NCI-H2029 (cell line): ENCODE measurements around the gene ARTN.

Source experiments
- DNase-seq: peaks from one replicate; lab custom pipeline; 2025; lab: John Stamatoyannopoulos, UW

The ARTN gene, protein sequence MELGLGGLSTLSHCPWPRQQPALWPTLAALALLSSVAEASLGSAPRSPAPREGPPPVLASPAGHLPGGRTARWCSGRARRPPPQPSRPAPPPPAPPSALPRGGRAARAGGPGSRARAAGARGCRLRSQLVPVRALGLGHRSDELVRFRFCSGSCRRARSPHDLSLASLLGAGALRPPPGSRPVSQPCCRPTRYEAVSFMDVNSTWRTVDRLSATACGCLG

DNA sequence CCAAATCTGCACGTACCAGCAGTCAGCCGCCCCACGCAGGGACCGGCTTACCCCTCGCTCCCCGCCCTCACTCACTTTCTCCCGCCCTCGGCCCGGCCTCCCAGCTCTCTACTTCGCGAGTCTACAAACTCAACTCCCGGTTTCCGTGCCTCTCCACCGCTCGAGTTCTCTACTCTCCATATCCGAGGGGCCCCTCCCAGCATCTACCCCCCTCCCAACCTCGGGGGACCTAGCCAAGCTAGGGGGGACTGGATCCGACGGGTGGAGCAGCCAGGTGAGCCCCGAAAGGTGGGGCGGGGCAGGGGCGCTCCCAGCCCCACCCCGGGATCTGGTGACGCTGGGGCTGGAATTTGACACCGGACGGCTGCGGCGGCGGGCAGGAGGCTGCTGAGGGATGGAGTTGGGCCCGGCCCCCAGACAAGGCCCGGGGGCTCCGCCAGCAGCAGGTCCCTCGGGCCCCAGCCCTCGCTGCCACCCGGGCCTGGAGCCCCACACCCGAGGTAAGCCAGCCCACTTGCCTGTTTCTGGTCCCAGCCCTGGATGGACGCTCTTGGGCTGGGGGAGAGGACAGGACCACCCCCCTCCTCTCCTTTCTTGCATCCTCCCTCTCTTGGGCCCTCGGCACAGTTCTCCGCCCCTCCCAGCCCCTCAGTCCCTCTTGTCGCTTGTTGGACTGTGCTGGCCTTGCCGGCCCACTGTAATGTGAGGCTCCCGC is at the start of gene ARTN:
Gene ARTN, plus strand, starts transcription at position 416 of the 715 bp plus-strand sequence. CDS start 1,856 bp downstream, outside the sequence.
- DNase-seq, result peak; percentile 48

DNA sequence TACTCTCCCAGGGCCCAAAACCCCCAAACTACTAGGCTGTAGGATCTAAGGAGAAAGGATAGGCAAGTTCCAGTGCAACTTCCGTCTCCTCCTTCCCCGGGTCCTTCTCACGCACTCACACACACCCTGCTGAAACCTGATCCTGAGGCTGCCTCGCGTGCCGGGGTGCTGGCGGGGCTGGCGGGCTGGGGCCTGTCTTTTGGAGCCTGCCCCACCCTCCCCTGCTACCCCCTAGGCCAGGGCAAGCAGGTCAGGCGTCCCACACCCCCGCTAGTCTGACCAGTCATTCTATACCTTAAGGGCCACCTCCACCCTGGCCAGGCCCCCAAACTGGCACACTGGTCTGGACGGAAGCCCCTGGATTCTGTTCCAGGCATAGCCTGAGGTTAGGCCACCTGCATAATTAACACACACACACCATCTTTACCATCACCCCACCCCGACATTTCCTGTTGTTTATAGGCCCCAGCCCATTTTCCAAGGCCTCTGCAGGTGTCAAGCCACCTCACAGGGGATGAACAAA is 48.3 kb upstream of the ARTN start:
- no peak for DNase-seq

DNA sequence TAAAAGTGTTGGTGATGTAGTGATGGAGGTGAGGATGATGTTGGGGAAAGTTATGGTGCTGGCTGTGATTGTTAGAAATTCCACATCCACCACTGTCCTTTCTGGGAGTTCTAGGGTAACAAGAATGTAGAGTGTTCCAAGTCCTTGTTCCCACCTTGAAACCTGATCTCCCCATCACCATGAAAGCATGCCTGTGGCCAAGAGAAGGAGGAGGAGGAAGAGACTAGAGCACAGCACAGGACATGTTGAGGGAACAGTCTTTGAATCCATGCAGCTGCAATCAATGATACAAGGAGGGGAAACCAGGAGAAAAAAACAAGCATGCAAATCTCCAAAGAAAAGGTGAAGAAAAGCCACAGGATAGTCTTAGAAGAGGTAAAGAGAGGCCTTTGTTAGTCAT is 45.9 kb upstream of the ARTN start:
- no peak for DNase-seq

DNA sequence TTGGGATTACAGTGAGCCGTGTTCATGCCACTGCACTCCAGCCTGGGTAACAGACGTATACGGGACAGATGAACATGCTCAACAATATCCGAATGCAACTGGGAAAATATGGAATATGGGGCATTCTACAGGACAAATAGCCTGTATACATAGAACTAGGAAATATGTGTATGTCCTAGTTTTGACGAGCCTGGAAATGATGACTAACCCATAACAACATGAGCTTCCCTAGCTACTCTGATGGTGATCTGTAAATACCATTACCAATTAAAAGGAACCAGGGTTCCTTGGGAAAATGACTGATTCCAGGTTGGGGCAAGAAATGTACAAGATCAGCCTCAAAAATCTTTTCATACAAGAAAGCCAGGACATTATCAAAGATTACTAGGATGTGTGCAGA is 42.8 kb upstream of the ARTN start:
- no peak for DNase-seq

DNA sequence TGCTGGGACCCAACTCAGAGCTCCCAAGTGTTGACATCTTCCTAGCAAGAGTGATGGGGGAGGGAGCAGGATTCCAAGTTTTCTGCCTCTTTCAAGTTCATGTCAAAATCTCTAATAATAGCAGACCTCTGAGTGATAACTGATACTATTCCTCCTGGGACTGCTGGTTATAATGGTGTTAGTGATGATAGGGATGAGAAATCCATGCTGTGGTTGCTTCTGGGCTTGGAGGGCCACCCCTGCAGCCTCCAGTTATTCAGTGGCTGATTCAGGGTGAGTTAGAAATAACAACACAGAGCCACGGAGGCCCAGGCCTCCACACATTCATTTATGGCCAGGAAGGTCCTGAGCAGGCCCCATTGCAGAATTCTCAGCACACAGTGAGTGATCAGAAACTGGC is 40.6 kb upstream of the ARTN start:
- no peak for DNase-seq

DNA sequence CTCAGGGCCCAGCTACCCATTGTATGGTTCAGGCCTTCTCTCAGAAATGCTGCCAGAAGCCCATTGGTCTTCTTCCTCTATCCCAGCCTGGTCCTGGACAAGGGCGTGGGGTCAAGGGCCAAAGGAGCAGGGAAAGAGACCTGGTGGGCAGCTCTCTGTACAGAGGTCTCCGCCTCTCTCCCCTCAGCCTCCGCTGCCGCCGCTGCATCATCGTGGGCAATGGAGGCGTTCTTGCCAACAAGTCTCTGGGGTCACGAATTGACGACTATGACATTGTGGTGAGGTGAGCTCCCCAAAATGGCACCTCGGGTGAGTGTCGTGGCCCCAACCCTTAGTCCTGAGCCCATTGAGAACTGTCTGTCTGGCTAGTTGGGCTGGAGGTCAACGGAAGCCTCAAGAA is 34.6 kb upstream of the ARTN start:
- DNase-seq, result no peak

DNA sequence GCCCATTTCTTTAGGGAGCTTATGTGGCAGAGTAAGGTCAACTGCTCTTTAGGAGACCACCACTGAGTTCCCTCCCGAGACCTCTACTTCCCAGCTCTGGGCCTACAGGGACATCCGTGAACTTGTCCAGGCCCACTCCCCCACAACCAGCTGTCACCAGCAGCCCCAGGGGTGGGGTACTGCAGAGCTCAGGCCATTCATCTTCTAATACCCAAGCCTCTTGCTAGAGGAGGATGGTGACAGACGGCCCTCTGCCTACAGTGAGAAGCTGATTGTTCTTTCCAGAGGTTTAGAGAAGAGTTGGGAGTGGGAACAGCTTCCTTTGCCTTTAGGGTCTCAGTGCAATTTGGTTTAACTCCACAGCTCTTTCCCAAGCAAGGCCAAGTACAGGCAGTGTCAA is 33.2 kb upstream of the ARTN start:
- no peak for DNase-seq

DNA sequence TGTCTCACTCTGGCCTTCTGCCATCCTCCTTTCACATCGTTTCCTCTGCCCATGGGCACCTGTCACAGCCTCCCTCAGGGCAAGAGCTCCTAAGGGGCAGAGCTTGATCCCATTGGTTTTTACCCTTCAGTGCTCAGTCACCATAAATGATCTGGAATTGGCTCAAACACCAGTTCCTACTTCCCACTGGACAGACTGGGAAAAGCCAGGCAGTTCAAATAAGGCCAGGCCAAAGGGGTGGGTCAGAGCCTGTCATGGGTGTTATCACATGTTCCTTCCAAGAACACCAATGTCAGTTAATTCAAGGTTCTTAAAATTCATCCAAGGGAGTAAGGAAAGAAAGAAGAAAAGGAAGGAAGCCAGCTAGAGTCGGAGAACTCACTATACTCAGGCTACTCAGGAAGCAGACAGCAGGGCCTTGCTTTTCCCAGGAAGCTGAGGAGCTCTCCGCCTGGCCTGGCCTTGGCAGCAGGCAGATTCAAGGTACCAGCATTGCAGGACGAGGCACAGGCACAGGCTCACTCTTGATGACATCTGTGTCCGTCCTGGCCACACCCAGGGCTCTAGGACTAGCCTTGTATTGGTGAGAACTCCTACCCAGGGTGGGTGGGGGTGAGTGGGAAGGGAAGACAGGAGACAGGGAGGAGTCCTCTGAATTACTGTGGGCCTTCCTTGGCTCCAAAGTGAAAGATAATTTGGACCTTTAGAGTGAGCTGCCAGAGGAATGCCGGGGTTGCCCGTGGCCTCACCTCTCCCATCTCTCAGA is 32.2 kb upstream of the ARTN start:
- DNase-seq, result peak; percentile 49

DNA sequence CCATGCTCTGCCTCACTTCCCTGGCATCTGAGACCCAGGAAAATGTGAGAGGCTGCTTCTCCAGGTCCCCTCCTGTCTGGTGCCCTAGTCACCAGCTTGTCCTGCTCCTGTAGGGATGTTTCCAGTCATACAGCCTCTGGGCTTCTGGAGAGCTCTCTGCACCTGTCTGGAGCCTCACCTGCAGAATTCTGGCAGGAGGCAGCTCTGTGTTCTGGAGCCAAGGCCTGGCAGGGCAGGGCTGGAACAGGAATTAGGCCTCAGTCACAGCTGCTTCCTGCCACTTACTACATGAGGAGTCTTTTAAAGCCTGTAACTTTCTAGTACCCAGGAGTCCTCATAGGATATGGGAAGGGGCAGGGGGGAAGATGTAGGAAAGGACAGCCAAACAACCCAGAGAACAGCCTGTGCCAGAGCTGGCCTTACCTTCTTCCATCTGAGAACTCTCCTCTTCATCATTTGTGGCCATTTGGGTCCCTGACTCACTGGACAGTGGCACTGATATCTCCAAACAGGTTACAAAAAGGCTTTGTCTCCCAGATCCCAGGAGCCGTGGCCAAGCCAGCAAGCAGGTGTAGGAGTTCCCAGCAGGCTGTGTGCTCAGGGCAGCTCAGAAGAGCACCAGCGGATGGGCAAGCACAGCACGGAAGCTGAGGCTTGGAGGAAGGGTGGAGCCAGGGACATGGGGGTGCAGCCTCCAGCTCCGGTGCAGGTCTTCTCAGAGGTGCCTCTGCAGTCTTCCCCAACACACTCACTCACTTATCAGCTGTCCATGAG is 31.4 kb upstream of the ARTN start:
- peak; percentile 80 for DNase-seq

DNA sequence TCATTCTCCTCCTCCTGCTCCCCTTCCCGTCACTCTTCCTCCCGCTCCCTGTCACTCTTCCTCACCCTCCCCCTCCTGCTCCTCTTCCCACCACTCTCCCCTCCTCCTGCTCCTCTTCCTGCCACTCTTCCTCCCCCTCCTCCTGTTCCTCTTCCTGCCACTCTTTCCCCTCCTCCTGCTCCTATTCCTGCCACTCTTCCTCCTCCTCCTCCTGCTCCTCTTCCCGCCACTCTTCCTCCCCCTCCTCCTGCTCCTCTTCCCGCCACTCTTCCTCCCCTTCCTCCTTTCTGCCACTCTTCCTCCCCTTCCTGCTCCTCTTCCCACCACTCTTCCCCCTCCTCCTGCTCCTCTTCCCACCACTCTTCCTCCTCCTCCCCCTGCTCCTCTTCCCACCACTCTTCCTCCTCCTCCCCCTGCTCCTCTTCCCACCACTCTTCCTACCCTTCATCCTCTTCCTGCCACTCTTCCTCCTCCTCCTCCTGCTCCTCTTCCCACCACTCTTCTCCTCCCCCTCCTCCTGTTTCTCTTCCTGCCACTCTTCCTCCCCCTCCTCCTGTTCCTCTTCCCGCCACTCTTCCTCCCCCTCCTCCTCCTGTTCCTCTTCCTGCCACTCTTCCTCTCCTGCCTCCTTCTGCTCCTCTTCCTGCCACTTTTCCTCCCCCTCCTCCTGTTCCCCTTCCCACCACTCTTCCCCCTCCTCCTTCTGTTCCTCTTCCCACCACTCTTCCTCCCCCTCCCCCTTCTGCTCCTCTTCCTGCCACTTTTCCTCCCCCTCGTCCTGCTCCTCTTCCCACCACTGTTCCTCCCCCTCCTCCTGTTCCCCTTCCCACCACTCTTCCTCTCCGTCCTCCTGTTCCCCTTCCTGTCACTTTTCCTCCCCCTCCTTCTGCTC is 28.7 kb upstream of the ARTN start:
- DNase-seq, result no peak

DNA sequence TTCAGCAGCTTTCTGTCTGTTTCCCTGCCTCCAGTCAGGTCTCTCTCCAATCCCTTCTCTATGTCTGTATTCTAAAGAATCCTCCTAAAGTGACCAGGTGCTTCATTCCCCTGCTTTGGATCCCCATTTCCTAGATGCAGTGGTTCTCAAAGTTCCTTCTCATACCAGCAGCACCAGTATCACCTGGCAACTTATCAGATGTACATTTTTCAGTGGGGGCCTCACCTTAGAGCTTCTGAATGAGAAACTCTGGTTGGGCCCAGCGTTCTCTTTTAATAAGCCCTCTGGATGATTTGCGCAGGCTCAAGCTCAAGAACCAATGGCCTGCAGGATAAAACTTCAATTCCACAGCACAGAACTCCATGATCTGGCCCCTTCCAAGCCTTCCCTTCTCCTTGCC is 25.4 kb upstream of the ARTN start:
- DNase-seq, result no peak

DNA sequence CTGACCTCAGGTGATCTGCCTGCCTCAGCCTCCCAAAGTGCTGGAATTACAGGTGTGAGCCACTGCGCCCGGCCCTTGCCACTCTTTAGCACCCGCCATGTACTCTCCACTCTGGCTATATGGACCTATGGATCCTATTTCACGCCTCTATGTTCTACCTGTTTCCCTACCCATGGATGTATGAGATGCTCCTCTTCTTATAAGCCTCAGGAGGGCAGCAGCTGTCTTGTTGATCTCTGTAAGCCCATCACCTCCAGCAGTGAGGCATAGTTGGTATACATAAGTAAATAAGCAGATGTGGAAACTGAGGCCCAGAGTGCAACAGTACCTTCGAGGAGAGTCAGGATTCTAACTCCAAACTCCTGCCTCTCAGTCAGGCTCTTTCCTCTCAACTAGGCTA is 24.7 kb upstream of the ARTN start:
- DNase-seq, result no peak

DNA sequence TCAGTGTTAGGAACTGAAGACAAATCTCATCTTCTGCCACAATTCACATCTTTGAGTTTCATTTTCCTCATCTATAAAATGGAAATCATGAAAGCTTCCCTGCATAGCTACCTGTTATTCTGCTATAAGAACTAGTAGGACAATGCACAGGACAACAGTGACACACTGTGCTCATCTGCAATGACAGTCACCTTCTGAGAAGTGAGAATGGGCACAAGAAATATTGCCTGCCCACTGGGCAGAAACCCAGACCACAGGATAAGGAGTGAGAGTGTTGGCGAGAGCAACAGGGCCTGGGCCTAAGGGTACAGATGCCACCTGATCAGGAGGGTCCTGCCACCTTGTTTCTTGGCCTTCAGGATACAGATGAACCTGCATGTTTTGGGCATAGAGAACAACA is 23.3 kb upstream of the ARTN start:
- DNase-seq, result no peak

DNA sequence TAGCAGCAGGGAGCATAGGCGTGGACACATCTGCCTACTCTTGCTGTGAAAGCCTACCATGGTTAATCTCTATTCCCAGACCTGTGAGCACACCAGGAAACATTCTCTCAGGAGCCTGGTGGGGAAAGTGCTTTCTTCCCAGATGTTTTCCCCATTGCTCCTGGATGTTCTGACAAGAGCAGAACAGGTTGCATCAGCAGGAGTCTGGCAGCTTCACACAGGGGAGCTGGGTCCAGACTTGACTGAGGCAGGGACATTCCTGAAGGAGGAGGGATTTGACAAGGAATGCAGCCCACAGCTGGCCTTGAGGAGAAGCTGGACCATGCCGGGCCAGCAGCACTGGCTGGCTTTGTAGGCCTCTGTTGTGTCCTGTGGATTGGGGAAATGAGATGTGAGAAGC is 21.0 kb upstream of the ARTN start:
- DNase-seq, result no peak

DNA sequence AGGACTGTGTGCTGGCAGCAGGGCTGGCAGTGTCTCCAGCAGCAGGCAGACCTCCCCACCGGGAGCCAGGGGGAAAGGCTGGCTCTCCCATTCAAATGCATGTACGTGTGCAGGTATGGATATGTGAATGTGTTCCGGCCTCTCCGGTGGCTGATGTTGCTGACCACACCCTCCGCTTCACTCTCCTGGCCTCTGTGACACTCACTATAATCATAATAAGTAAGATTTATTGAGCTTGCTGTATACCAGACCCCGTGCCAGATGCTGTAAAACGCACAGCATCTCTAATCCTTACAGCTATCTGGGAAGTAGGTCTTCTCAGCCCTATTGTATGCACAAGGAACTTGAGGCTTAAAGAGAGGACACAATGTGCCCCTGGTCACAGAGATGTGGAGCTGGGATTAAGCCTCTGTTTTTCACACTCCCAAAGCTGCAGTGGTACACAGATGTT is 20.5 kb upstream of the ARTN start:
- DNase-seq, result no peak

DNA sequence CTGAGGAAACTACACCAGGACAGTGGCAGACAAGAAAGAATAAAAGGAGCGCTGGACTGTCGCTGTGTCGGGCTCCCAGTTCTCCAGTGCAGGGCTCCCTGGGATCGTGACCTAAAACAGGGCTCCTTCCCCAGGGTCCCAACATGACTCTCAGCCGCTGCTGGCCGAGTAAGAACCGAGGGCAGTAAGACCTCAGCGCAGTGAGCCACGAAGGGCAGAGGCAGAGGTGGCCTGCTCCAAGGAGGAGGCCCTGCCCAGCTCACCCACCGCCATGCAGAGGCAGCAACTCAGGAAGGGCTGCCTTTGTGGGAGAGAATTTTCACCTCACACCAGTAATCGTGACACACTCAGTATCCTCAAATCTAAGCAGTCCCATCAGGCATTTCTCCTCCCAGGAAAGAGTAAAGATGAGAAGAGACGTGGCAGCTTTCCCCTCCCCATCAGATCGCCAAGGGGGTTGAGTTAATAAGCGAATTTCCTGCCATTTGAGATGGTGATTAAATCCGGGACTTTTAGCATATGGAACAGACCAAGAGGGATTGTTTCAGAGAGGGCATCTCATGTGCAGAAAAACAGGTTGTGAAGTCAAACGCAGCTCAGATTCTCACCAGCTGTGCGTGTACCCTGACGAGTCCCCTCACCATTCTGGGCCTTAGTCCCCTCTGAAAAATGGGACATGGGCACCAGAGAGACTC is 19.8 kb upstream of the ARTN start:
- DNase-seq, result no peak

DNA sequence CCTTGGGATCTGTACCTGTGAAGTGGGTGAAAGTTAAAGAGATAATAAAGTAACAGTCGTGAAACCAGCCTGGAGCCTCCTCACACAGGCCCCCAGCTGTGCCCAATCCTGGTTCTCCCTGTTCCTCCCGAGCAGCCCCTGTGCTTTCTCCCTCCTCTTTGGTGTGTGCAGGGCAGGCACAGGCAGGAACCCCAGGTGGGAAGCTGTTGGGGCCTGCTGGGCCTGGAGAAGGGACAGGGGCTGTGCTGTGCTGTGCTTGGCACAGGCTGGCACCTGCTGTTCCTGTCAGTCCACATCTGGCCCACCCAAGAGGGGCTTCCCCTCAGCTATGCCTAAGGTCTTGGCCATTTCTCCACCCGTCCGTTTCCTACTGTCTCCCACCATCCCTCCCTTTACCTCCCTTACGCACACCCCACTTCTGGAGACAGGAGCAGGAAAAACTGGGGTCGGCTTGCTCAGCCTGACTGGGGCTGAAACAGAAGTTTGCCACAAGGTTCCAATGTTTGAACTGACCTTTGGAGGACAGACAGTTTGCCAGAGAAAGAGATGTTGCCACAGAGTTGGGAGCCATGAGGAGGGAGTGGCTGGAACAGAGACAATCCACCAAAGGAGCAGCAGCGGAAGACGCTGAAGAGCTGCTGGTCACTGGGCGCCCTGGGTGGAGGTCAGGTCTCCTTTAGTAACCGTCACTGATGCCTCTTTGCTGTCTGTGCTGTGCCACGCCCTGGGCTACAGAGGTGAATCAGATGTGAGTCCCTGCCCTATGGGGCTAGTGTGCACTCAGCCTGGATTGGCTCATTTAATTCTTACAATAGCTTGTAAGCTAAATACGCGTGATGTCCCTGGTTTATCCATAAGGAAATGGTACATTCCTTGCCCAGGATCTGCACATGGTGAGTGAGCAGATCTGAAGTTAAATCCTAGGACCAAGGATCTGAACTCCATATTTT is 18.8 kb upstream of the ARTN start:
- DNase-seq, result no peak

DNA sequence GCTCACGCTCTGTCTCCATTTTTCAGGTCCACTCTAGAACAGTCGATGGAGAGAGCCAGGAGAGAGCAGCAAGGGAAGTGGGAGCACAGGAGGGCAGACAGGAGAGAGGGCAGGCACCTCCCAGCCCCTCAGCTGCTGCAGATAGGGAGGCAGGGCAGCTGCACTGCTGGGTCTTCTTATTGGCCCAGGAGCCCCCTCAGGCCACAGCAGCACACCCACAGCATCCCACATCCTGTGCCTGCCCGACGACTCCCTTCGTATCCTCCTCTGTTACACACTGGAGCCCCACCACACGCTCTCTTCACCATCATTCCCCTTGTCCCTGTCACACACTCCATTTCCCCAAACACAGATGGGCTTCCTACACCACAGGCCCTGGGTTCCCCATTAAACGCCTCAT is 13.7 kb upstream of the ARTN start:
- DNase-seq, result no peak

DNA sequence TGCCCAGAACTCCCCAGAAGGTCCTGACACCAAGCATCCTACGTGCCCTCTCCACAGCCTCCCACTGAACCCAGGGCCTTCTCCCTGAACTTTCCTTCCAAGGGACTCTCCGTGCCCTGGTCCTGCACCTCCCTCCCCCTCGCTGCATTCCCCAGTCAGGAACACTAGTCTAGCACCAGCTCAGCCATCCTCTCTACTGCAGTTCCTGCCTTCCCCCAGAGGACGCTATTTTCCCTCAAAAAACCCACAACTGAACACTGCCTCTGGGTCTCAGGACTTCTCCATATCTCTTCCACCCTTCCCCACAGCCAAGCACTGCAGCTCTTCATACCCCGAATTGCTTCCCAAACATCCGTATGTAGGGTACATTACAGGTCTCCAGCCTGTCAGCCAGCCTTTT is 12.6 kb upstream of the ARTN start:
- no peak for DNase-seq
